ENCODE results near the gene FLT3LG.
"Not testable (repeated sequence)": the region's sequence is repeated elsewhere in the genome, so short reads cannot be mapped to it uniquely, and the experiment has no call there.

FLT3LG gene

GRCh38 chr19:49463960-49464740, 9.9 kb upstream of the FLT3LG start:
- DNase-seq: no peak

- no peak for DNase-seq
Measured at GRCh38 chr19:49465371-49465770, 8.6 kb upstream of the FLT3LG start.

- no peak for DNase-seq
Measured at GRCh38 chr19:49468199-49468598, 5.8 kb upstream of the FLT3LG start.

- peak; percentile 71 to 75 for DNase-seq
Measured at GRCh38 chr19:49468746-49469447, 5.1 kb upstream of the FLT3LG start.

GRCh38 chr19:49469828-49470614, 4.0 kb upstream of the FLT3LG start:
- DNase-seq: peak; percentile 69 to 81

GRCh38 chr19:49470615-49470978, 3.4 kb upstream of the FLT3LG start:
- DNase-seq: no peak

- DNase-seq: peak in 1 of 2 donors; percentile 33
Measured at GRCh38 chr19:49472936-49473335, 1.1 kb upstream of the FLT3LG start.

GRCh38 chr19:49473501-49473867, 531 bp upstream of the FLT3LG start:
- DNase-seq: not testable (repeated sequence)

- DNase-seq: no peak
Measured at GRCh38 chr19:49474542-49474924, 518 bp downstream of the FLT3LG start.

- DNase-seq: no peak
Measured at GRCh38 chr19:49475191-49475917, 1.3 kb downstream of the FLT3LG start.

GRCh38 chr19:49475995-49476880, 2.2 kb downstream of the FLT3LG start:
- DNase-seq: peak; percentile 81 to 85

- DNase-seq: no peak
Measured at GRCh38 chr19:49479975-49480628, 6.1 kb downstream of the FLT3LG start.

- no peak for DNase-seq
Measured at GRCh38 chr19:49481020-49481683, 7.1 kb downstream of the FLT3LG start.

- DNase-seq: no peak
Measured at GRCh38 chr19:49486232-49486631, 12.2 kb downstream of the FLT3LG start.

- DNase-seq: no peak
Measured at GRCh38 chr19:49486710-49487276, 12.8 kb downstream of the FLT3LG start.

GRCh38 chr19:49487277-49488045, 13.4 kb downstream of the FLT3LG start, which contains the start of gene RPL13A:
RPL13A (plus strand) TSS chr19:49487608; CDS start chr19:49487630, 22 bp downstream.
- peak; percentile 100 for DNase-seq

- DNase-seq: peak; percentile 48 to 55
Measured at GRCh38 chr19:49488046-49488862, 14.2 kb downstream of the FLT3LG start.

GRCh38 chr19:49488863-49489537, 15.0 kb downstream of the FLT3LG start:
- no peak for DNase-seq

All from stimulated activated CD4-positive, alpha-beta T cell treated with anti-CD3 and anti-CD28 coated beads, Interleukin-2, amount 100 ng/mL, for 24 hours (primary cell).